Osteocyte (in vitro differentiated cells): ENCODE measurements around the gene CSNK1G2. TPM values are rescaled to one million over a fixed set of nuclear protein-coding genes. Genes with fewer than 3 reads are reported as not detected.

Source experiments
- DNase-seq: peaks from one replicate; pipeline ENCODE4 v3.0.0; 2021; ENCODE audit warnings: mixed read lengths; ENCODE audit not compliant: unreplicated experiment; ENCODE audit errors: extremely low spot score
- H3K27ac Mint-ChIP-seq: one replicate; pipeline ENCODE4 v1.8.0; 2021; ENCODE audit warnings: mild to moderate bottlenecking, mixed read lengths; ENCODE audit not compliant: unreplicated experiment
- H3K27me3 Mint-ChIP-seq: one replicate; pipeline ENCODE4 v1.8.0; 2021; ENCODE audit warnings: mixed read lengths; ENCODE audit not compliant: unreplicated experiment
- H3K36me3 Mint-ChIP-seq: one replicate; pipeline ENCODE4 v1.8.0; 2021; ENCODE audit warnings: mixed read lengths; ENCODE audit not compliant: unreplicated experiment
- H3K4me1 Mint-ChIP-seq: one replicate; pipeline ENCODE4 v1.8.0; 2021; ENCODE audit warnings: mixed read lengths; ENCODE audit not compliant: unreplicated experiment
- H3K4me3 Mint-ChIP-seq: one replicate; pipeline ENCODE4 v1.8.0; 2021; ENCODE audit warnings: mild to moderate bottlenecking, moderate library complexity, mixed read lengths; ENCODE audit not compliant: unreplicated experiment
- H3K9me3 Mint-ChIP-seq: one replicate; pipeline ENCODE4 v1.8.0; 2021; ENCODE audit warnings: mixed read lengths; ENCODE audit not compliant: unreplicated experiment
- total RNA-seq: library from RNA; stranded (reverse); gene quantifications from 2 replicates; pipeline ENCODE4 v1.2.1, GENCODE V29; 2021
- TF ChIP-seq, protein P1 (sequence below): fragments of 200-600 bp; sonication (generic); IDR thresholded peaks from 2 replicates; pipeline ENCODE4 v1.5.0; 2021; ENCODE audit warnings: antibody characterized with exemption, mild to moderate bottlenecking, moderate library complexity

Gene CSNK1G2
- total RNA-seq, 1 donor from 2014 or later, result 72.2 TPM

DNA sequence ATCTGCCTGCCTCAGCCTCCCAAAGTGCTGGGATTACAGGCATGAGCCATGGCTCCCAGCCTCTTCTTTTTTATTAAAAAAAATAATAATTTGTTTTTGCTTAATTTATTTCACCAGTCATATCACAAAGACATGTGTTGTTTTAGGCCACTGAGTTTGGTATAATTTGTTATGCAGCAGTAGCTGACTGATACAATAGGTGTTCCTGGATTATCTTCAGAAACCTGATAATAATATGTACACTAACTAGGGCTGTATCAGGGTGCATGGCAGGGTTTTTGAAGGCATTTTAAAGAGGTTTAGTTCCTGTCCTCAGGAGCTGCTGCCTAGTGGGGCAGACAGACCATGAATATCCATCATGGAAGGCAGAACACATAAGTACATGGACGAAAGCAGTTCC is 9.5 kb upstream of the CSNK1G2 start:
- Mint-ChIP-seq H3K9me3 (peaks cover 4% of the 10 kb centered on the region), H3K36me3 (no peaks in the 10 kb centered on the region), H3K27ac (no peak overlapping the region), H3K4me1 (peaks cover 8% of the 10 kb centered on the region), H3K27me3 (no peaks in the 10 kb centered on the region), H3K4me3 (no peak overlapping the region)
- no peak for DNase-seq
- TF ChIP-seq, protein P1, sequence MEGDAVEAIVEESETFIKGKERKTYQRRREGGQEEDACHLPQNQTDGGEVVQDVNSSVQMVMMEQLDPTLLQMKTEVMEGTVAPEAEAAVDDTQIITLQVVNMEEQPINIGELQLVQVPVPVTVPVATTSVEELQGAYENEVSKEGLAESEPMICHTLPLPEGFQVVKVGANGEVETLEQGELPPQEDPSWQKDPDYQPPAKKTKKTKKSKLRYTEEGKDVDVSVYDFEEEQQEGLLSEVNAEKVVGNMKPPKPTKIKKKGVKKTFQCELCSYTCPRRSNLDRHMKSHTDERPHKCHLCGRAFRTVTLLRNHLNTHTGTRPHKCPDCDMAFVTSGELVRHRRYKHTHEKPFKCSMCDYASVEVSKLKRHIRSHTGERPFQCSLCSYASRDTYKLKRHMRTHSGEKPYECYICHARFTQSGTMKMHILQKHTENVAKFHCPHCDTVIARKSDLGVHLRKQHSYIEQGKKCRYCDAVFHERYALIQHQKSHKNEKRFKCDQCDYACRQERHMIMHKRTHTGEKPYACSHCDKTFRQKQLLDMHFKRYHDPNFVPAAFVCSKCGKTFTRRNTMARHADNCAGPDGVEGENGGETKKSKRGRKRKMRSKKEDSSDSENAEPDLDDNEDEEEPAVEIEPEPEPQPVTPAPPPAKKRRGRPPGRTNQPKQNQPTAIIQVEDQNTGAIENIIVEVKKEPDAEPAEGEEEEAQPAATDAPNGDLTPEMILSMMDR, result no peak

DNA sequence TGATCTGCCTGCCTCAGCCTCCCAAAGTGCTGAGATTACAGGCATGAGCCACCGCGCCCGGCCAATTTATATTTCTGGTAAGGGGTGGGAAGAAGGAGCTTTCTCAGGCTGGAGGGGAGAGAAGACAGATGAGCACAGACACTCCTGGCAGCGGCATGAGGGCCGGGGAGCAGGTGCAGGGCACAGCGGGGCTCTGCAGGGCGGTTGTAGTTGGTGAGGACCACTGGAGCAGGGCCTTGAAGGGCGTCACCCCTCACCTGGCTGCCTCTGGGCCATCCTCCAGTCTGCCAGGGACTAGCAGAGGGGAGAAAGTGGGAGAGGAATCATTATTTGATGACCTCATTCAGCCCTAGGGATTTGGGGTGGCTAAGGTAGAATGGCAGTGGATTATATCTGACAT is 8.6 kb upstream of the CSNK1G2 start:
- H3K9me3 Mint-ChIP-seq, result peaks cover 4% of the 10 kb centered on the region
- DNase-seq, result no peak
- TF ChIP-seq, protein P1, result no peak
- no peaks in the 10 kb centered on the region for H3K27me3 Mint-ChIP-seq
- H3K4me1 Mint-ChIP-seq, result peaks cover 8% of the 10 kb centered on the region
- H3K36me3 Mint-ChIP-seq, result no peaks in the 10 kb centered on the region
- H3K4me3 Mint-ChIP-seq, result no peak overlapping the region
- no peak overlapping the region for H3K27ac Mint-ChIP-seq

DNA sequence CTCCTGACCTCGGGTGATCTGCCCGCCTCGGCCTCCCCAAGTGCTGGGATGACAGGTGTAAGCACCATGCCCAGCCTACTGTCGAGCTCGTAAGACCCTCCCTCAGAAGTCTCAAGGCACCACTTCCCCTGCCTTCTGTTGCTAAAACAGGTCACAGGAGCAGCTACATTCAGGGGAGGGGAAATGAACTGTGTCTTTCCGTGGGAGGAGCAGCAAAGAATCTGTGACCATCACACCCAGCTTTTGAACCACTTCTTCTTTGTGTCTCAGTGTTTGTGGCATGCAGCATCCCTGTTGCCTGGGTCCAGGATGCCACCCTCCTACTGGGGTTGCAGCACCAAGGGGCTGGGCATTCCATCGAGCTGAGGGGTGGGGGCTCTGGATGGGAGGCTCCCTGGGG is 7.7 kb upstream of the CSNK1G2 start:
- DNase-seq, result no peak
- TF ChIP-seq, protein P1, result no peak
- no peaks in the 10 kb centered on the region for H3K36me3 Mint-ChIP-seq

DNA sequence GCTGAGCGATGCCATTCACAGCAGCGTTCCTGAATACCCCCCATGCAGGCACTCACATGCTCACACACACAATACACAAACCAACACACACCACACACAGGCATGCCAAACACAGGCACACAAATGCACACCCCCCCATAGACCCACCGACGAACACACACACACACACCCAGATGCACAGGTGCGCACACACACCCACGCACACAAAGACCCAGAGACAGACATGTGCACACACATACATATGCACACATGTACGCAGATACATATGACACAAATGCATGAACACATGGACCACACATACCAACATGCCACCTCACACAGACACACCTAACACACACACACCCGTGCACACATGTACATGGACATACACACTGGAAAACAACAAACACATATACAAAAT is 7.0 kb upstream of the CSNK1G2 start:
- Mint-ChIP-seq H3K36me3 (no peaks in the 10 kb centered on the region), H3K27me3 (no peaks in the 10 kb centered on the region), H3K27ac (no peak overlapping the region), H3K4me3 (no peak overlapping the region), H3K9me3 (peaks cover 4% of the 10 kb centered on the region), H3K4me1 (peaks cover 8% of the 10 kb centered on the region)
- TF ChIP-seq, protein P1, result no peak
- no peak for DNase-seq

More for the DNA sequence above, 7.7 kb upstream of the CSNK1G2 start:
- H3K27ac Mint-ChIP-seq, result no peak overlapping the region
- H3K4me3 Mint-ChIP-seq, result no peak overlapping the region
- H3K4me1 Mint-ChIP-seq, result peaks cover 8% of the 10 kb centered on the region
- no peaks in the 10 kb centered on the region for H3K27me3 Mint-ChIP-seq
- H3K9me3 Mint-ChIP-seq, result peaks cover 4% of the 10 kb centered on the region

DNA sequence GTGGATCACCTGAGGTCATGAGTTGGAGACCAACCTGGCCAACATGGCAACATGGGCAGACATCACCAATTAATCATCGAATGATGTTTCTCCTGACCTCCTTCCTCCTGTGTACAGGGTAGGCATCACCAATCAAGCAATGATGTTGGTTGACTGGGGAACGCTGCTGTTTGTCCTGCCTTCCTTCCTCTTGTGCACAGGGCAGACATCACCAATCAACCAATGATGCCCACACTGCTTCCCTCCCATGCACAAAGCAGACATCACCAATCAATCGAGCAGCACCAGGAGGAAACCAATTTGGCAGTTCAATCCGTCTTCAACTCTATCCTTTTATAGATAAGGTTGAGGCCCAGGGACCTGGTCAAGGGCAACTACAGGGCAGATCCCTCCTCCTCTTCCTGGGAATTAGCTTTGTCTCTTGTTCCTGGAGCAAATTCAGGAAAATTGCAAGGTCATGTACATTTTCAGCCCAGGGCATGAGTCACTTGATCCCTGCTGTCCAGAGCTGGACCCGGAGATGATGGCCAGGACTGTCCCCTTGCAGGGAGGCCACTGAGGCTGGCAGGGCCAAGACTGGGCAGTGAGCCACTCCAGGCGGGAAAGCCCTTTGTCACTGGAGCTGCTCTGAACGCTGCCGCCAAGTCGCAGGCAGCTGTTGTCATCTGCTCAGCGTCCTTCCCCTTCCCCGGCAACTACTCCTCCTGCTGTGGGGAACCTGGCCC is 5.3 kb upstream of the CSNK1G2 start:
- no peak for DNase-seq
- Mint-ChIP-seq H3K9me3 (peaks cover 4% of the 10 kb centered on the region), H3K36me3 (no peaks in the 10 kb centered on the region), H3K4me3 (no peak overlapping the region), H3K4me1 (peaks cover 6% of the 10 kb centered on the region), H3K27me3 (no peaks in the 10 kb centered on the region), H3K27ac (no peak overlapping the region)
- TF ChIP-seq, protein P1, result no peak
